Stimulated activated CD8-positive, alpha-beta memory T cell treated with anti-CD3 and anti-CD28 coated beads, Interleukin-12 subunit alpha, Interleukin-12 subunit beta, amount 100 ng/mL, for 4 hours (primary cell): ENCODE measurements around the gene ADCY3.
"Not testable (repeated sequence)": the region's sequence is repeated elsewhere in the genome, so short reads cannot be mapped to it uniquely, and the experiment has no call there.

Experiments
- DNase-seq: peaks from one replicate; pipeline ENCODE4 v3.0.0-alpha.2; 2020; ENCODE audit warnings: low read depth

Gene ADCY3

GRCh38 chr2:24809316-24810007 is 110.6 kb downstream of the ADCY3 start:
- DNase-seq, result no peak

- DNase-seq, result no peak
Observed at GRCh38 chr2:24806661-24807036, 113.4 kb downstream of the ADCY3 start.

- not testable (repeated sequence) for DNase-seq
Observed at GRCh38 chr2:24805811-24806660, 114.0 kb downstream of the ADCY3 start.

DNA sequence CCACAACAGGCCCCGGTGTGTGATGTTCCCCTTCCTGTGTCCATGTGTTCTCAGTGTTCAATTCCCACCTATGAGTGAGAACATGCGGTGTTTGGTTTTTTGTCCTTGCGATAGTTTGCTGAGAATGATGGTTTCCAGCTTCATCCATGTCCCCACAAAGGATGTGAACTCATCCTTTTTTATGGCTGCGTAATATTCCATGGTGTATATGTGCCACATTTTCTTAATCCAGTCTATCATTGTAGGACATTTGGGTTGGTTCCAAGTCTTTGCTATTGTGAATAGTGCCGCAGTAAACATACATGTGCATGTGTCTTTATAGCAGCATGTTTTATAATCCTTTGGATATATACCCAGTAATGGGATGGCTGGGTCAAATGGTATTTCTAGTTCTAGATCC is 119.5 kb downstream of the ADCY3 start:
- DNase-seq, result not testable (repeated sequence)

DNA sequence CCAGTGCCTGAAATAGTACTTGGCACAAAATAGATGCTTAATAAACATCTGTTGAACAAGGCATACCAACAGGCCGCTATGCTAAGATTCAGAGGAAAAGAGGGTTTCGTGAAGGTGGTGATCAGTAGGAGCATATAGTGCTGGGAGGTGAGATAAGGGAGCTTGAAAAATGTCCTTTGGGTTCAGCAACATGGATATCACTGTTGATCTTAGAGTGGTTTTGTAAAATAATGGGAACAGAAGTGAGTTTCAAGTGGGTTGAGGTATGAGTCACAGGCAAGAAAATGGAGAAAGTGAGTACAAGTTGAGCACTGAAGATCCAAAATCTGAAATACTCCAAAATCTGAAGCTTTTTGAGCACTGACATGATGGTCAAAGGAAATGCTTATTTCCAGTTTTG is 122.4 kb downstream of the ADCY3 start:
- no peak for DNase-seq

DNA sequence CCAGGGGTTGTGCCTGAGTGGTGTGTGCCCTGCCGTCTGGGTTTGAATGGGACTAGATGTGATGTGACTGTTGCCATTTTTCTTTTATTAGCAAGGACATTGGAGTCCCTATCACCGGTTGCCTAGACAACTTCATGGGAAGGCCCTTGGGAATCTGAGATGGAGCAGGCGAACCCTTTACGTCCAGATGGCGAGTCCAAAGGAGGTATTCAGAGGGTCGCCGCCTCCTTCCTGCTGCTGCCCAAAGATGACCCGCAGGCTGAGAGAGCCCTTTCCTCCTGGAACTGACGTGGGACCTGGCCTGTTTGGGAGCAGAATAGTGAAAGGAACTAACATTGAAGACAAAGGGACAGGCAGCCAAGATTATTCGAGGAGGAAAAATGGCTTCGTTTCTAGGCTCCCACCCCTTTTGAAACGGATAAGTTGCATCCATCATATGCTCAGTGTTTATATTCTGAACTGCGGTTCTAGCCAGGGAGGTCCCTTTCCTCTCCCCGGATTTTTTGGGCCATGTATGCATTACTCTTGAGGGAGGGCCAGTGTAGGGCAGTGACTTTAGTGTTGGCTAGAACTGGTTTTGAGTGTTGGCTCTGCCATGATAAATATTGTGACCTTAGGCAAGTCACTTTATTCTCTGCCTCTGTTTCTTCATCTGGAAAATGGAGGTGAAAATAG is 126.1 kb downstream of the ADCY3 start:
- DNase-seq, result no peak

DNA sequence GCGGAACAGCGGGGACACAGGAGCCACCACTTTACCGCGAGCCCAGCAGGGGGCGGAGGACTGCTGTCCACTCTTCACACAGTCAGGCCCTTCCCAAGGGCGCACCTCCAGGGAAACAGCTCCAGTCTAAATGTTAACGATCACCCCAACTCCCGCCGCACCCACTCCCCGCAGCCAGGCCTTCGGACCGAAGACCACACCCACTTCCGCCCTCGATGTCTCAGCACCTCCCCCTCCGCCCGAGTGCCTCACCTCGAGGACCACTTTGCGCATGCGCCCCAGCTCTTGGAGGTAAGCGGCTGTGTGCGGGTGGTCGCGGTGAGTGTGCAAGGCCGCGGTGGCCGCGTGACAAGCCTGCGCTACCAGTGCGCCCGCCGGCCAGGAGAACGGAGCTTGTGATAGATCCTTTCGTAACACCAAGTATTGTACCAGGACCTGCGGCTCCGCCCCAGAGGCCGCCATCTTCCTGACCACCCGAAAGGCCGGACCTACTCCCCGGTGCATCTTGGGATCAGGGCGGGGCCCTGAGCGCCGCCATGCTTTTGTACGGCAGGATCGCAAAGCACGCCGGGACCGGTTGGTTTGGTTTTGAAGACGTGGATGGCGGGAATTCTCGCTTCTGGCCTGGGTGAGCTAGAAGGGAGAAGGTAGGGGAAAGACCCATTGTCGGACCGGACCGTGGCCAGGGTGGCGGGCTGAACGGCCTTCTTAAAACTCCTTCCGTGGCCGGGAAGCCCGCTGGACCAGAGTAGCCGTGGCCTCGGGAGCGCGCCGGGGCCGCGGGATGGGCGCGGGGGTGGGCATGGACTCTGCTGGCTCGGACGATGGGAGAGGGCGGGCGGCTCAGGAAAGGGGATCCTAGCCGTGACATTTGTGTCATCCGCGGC is 126.9 kb downstream of the ADCY3 start, which contains the start of the genes CENPO and PTRHD1:
TSS of gene CENPO (plus strand) at position 552 of the 887 bp plus-strand sequence. CDS start 495 bp downstream, outside the sequence.
TSS of gene PTRHD1 (minus strand) at position 518 of the 887 bp plus-strand sequence. CDS start at position 504, 14 bp downstream.
- DNase-seq, result peak; percentile 91

DNA sequence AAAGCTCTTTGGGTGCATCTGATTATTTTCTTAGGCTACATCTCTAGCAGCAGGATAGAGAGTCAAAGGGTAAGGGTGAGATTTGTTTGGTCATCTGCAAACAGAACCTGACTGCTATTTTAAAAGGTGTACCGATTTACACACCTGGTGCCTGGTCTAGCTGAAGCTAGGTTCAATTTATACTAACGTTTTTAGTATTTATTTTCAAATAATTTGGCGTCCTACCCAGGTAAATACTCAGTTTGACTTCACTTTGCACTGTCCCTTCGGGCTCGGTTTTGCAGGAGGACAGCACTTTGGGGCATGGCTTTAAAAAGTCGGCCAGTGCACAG is 127.5 kb downstream of the ADCY3 start:
- no peak for DNase-seq

DNA sequence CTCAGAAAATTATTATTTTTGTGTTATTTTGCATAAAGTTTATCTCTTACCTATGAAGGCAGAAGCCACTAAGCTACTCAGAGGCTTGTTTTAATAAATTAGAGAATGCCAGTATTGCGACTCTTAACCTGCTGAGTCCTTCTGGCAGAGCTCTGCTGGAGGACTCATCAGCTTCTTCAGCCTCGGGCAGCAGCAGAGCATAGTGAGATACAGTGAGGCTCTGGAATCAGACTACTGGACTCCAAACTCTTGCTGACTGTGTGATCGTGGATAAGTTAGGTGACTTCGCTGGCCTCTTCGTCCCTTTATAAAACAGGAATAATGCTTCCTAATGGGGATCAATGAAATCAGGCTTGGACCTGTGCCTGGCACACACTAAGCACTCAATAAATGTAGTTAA is 128.6 kb downstream of the ADCY3 start:
- no peak for DNase-seq

GRCh38 chr2:24788816-24789215 is 131.2 kb downstream of the ADCY3 start:
- DNase-seq, result no peak

- no peak for DNase-seq
Observed at GRCh38 chr2:24787532-24787931, 132.5 kb downstream of the ADCY3 start.

GRCh38 chr2:24785671-24786321 is 134.2 kb downstream of the ADCY3 start:
- DNase-seq, result no peak

GRCh38 chr2:24783641-24784040 is 136.4 kb downstream of the ADCY3 start:
- DNase-seq, result no peak

- DNase-seq, result no peak
Observed at GRCh38 chr2:24779116-24779515, 140.9 kb downstream of the ADCY3 start.

GRCh38 chr2:24774373-24774772 is 145.7 kb downstream of the ADCY3 start:
- no peak for DNase-seq

GRCh38 chr2:24771764-24772586 is 148.1 kb downstream of the ADCY3 start:
- DNase-seq, result no peak

DNA sequence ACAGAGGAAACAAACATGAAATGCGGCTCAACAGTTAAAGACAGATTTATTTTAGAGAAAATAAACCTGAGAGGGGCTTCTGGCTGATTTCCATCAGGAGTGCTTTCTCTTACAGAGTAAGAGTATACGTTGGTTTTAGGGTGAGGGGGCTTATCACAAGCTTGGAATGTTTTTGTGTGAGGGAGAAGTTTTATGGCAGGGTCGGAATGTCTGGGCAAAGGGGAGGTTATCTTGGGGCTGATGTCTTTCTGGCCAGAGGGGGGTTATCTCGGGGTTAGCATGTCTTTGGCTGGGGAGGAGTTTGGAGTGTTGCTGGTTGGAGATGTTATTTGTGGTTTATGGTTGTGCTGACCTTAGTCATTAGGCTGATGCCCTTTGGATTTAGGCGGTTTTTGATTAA is 149.0 kb downstream of the ADCY3 start:
- DNase-seq, result no peak
